Stimulated activated naive B cell treated with anti-CD40 and anti-IgM and Interleukin-4, amounts not matched to agents 10 μg/mL and 1 μg/mL and 100 μg/mL, for 72 hours (primary cell): ENCODE measurements around the gene DPP9.
A peak's percentile ranks its signal among the peaks of the same experiment; 100 is the strongest.
"Not testable (repeated sequence)": the region's sequence is repeated elsewhere in the genome, so short reads cannot be mapped to it uniquely, and the experiment has no call there.

Experiments
- ATAC-seq, 2 donors: fragments of 150-1000 bp; cut with Tn5 transposase; replicated peaks; 2 replicates each; pipeline ENCODE4 v1.10.0; 2021; ENCODE audit warnings: moderate library complexity in 1 of 2
- DNase-seq: peaks from one replicate; pipeline ENCODE4 v3.0.0; 2021
- H3K27ac Mint-ChIP-seq: one replicate; pipeline ENCODE4 v1.8.0; 2022; ENCODE audit warnings: mild to moderate bottlenecking, mixed read lengths
- H3K27me3 Mint-ChIP-seq, 2 donors: one replicate each; pipeline ENCODE4 v1.8.0; 2022; ENCODE audit warnings: mixed read lengths in 2 of 2
- H3K36me3 Mint-ChIP-seq, 2 donors: one replicate each; pipeline ENCODE4 v1.8.0; 2022; ENCODE audit warnings: mixed read lengths in 2 of 2, mild to moderate bottlenecking in 1 of 2
- H3K4me1 Mint-ChIP-seq, 2 donors: one replicate each; pipeline ENCODE4 v1.8.0; 2022; ENCODE audit warnings: mixed read lengths in 2 of 2, mild to moderate bottlenecking in 1 of 2
- H3K4me3 Mint-ChIP-seq, 2 donors: one replicate each; pipeline ENCODE4 v1.8.0; 2022; ENCODE audit warnings: mild to moderate bottlenecking in 2 of 2, mixed read lengths in 2 of 2, moderate library complexity in 1 of 2
- H3K9me3 Mint-ChIP-seq, 2 donors: one replicate each; pipeline ENCODE4 v1.8.0; 2022; ENCODE audit warnings: mixed read lengths in 2 of 2, mild to moderate bottlenecking in 1 of 2

The DPP9 gene

DNA sequence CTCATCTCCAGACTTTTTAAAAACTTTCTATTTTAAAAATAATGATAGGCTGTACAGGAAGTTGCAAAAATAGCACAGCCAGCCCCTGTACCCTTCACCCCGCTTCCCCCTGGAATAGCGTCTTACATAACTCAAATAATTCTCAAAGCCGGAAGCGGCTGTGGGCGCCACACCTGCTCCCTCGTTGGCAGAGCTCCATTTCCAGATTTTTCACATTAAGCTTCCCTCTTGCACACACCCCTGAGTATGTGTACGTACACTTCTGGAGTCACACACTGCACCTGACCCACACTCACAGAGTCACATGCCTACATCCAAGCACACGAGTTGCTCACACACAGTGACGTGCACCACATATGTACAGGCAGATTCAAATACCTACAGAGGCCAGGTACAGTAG is 24.9 kb upstream of the DPP9 start:
- peaks cover 32 to 37% of the 10 kb centered on the region in 2 donors for H3K27me3 Mint-ChIP-seq

DNA sequence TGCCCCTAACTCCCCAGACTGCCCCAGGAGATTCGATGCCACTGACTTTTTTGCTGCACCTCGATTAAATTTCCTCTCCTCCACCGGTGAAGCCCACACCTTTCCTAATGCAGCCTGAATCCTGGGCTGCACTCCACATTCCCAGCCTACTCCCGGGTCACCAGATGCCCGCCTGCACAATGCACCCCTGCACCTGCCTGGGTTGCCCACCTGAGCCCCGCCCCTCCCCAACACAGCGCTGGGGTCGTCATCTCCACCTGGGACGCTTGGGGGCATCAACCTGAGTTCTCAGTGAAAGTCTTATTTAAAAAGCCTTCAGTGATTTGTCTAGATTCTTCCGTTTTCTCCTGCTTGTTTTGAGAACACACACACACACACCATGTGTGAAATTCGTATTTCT is 24.5 kb upstream of the DPP9 start:
- Mint-ChIP-seq H3K4me3 (no peak overlapping the region), H3K4me1 (no peaks in the 10 kb centered on the region), H3K27ac (no peak overlapping the region), H3K27me3 (peaks cover 34 to 41% of the 10 kb centered on the region in 2 donors), H3K9me3 (no peaks in the 10 kb centered on the region), H3K36me3 (no peaks in the 10 kb centered on the region)
- DNase-seq (no peak), ATAC-seq (no peak)

More for the DNA sequence above, 24.9 kb upstream of the DPP9 start:
- Mint-ChIP-seq H3K36me3 (no peaks in the 10 kb centered on the region), H3K9me3 (no peaks in the 10 kb centered on the region), H3K4me1 (no peaks in the 10 kb centered on the region), H3K27ac (no peak overlapping the region), H3K4me3 (no peak overlapping the region)
- no peak for DNase-seq
- no peak for ATAC-seq

DNA sequence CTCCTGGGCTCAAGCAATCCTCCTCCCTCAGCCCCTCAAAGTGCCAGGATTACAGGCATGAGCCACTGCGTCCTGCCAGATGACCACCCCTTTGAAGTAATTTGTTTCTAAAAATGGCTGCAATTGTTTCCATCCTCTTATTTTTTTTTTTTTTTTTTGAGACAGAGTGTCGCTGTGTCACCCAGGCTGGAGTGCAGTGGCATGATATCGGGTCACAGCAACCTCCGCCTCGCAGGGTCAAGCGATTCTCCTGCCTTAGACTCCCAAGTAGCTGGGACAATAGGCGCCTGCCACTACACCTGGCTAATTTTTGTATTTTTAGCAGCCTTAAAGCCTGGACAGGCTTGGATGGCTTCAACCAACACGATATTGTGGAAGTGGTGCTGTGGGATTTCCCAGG is 22.3 kb upstream of the DPP9 start:
- Mint-ChIP-seq H3K4me1 (no peaks in the 10 kb centered on the region), H3K4me3 (no peak overlapping the region), H3K9me3 (no peaks in the 10 kb centered on the region), H3K27ac (no peak overlapping the region), H3K27me3 (peaks cover 40 to 55% of the 10 kb centered on the region in 2 donors), H3K36me3 (no peaks in the 10 kb centered on the region)
- DNase-seq (no peak), ATAC-seq (no peak)

DNA sequence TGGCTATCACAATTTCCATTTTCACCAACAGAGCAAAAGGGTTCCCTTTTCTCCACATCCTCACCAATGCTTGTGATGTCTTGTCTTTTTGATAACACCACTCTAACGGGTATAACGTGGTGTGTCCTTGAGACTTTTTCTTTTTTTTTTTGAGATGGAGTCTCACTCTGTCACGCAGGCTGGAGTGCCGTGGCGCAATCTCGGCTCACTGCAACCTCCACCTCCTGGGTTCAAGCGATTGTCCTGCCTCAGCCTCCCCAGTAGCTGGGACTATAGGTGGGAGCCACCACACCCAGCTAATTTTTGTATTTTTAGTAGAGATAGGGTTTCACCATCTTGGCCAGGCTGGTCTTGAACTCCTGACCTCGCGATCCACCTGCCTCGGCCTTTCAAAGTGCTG is 21.5 kb upstream of the DPP9 start:
- Mint-ChIP-seq H3K27me3 (peaks cover 39 to 53% of the 10 kb centered on the region in 2 donors), H3K27ac (peak overlapping the region; percentile 32)
- not testable (repeated sequence) for H3K9me3 Mint-ChIP-seq, ATAC-seq, DNase-seq, H3K36me3 Mint-ChIP-seq, H3K4me1 Mint-ChIP-seq, H3K4me3 Mint-ChIP-seq

DNA sequence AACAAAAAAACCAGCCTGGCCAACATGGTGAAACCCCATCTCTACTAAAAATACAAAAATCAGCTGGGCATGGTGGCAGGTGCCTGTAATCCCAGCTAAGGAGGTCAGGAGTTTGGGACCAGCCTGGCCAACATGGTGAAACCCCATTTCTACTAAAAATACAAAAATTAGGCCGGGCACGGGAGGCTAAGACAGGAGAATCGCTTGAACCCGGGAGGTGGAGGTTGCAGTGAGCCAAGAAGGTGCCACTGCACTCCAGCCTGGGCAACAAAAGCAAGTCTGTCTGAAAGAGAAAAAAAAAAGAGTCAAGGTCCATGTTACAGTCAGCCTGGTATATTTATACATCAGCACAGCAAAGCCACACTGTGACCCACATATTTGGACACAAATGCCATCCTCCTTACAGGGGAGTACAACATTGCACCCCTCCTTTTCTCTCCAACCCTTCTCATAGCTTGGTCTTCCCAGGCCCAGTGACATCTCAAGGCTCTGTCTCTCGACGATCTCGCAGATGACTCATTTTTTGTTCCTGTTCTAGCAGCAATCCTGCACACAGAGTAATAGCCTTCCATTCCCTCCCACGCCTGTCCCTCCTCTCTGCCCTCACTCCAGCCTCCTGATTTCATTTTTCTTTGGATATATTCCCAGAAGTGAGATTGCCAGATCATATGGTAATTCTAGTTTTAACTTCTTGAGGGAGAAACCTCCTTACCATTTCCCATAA is 21.0 kb upstream of the DPP9 start:
- Mint-ChIP-seq H3K4me1 (no peaks in the 10 kb centered on the region), H3K27ac (peak overlapping the region; percentile 32), H3K27me3 (peaks cover 33 to 48% of the 10 kb centered on the region in 2 donors), H3K36me3 (no peaks in the 10 kb centered on the region), H3K9me3 (no peaks in the 10 kb centered on the region), H3K4me3 (no peak overlapping the region)
- DNase-seq (no peak), ATAC-seq (no peak)

DNA sequence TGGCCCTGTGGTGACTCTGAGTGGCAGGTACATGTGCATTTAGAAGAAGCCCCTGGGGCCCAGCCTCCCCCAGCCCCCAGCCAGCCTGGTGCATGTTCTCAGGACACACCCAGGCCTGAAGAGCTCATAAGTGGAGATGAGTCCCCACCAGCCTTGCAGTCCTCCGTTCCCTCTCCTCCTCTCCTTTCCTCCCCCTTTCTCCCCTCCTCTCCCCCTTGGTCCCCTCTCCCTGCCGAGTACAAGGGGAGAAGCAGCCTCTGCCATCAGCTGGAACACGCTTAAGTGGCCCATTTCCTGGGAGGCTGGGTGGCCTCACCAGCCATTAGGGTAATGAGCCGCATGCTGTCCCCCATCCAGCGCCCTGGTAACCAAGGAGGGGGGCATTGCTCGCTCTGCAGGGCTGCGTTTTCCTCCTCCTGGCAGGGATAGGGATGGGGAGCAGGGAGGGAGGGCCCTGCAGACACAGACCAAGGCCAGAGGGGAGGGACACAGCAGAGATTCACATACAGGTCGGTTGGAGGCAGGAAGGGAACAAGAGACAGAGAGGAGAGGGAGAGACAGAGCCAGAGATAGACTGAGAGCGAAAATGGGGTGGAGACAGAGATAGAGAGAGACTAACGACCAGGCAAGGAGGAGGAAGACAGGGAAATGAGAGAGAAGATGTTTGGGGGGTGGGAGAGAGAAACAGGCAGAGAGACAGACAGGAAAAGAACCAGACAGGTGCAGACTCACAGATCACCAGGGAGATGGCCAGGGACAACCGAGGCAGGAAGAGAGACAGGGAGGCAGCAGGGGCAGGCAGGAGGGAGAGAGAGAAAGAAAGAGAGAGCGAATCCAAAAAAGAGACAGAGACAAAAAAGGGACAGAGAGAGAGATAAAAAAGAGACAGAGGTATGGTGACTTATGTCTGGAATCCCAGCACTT is 19.3 kb upstream of the DPP9 start:
- no peak for ATAC-seq
- H3K36me3 Mint-ChIP-seq: no peaks in the 10 kb centered on the region

DNA sequence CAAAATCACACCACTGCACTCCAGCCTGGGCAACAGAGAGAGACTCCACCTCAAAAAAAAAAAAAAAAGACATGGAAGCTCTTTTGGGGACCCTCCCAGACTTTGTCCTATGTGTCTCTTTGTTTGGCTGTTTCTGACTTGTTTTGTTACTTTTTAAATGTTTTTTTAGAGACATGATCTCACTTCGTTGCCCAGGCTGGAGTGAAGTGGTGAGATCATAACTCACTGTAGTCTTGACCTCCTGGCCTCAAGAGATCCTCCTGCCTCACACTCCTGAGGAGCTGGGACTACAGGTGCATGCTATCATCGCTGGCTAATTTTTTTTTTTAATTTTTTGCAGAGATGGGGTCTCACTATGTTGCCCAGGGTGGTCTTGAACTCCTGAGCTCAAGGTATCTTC is 16.4 kb upstream of the DPP9 start:
- Mint-ChIP-seq H3K4me1 (no peaks in the 10 kb centered on the region), H3K36me3 (no peaks in the 10 kb centered on the region), H3K27ac (no peak overlapping the region), H3K9me3 (no peaks in the 10 kb centered on the region), H3K27me3 (peaks cover 23 to 40% of the 10 kb centered on the region in 2 donors), H3K4me3 (no peak overlapping the region)
- ATAC-seq (no peak), DNase-seq (no peak)

More for the DNA sequence above, 19.3 kb upstream of the DPP9 start:
- no peaks in the 10 kb centered on the region for H3K9me3 Mint-ChIP-seq
- H3K4me1 Mint-ChIP-seq: no peaks in the 10 kb centered on the region
- H3K27me3 Mint-ChIP-seq: peaks cover 27 to 47% of the 10 kb centered on the region in 2 donors
- DNase-seq: no peak
- H3K4me3 Mint-ChIP-seq: no peak overlapping the region
- no peak overlapping the region for H3K27ac Mint-ChIP-seq

DNA sequence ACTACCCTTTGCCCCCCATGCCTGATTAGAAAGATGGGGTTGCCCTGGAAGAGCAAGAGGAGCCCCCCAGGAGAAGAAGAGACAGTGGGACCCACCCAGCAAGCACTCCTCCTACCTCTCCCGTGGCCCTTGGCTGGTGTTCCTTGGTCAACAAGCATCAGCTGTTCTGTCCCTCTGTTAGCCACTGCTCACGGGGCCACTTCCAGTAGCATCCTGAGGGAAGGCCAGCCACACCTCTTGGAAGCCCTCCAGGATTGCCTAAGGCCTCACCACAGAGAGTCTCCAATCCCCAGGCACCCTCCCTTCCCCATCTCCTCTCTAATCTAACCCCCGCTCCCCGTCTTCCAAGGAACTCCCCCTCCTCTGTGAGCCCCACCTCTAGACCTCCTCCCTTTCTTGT is 15.1 kb upstream of the DPP9 start:
- peaks cover 23 to 49% of the 10 kb centered on the region in 2 donors for H3K27me3 Mint-ChIP-seq
- H3K27ac Mint-ChIP-seq: peak overlapping the region; percentile 26
- H3K4me3 Mint-ChIP-seq: no peak overlapping the region
- H3K4me1 Mint-ChIP-seq: no peaks in the 10 kb centered on the region
- no peak for DNase-seq
- H3K36me3 Mint-ChIP-seq: no peaks in the 10 kb centered on the region
- no peaks in the 10 kb centered on the region for H3K9me3 Mint-ChIP-seq
- no peak for ATAC-seq

DNA sequence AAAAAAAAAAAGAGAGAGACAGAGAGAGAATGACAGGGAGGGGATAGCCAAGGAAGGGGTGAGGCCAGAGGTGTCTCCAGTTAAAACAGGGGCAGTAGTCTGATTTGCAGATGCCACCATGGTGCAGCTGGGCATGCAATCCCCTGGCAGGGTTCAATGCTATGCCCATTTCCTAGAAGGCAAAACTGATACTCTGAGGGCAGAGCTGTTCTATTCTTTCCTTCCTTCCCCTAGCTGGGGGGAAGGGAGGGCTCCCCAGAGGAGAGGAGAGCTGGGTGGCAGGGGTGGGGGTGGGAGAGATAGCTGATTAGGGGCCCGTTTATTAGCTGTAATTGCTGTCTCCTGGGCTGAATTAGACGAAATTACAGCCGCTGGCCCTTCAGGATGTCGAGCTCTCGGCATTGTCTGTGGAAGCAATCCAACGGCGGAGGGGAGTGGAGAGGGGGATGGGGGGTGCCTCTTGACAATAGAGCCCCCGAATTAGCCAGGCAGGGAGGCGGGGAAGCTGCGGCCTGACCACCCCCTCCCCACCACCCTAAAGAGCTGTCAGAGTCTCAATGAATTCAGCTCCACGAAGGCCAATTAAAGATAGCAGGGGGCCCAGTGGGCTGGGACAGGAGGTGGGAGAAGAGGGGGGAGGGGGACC is 14.4 kb upstream of the DPP9 start:
- H3K36me3 Mint-ChIP-seq: no peaks in the 10 kb centered on the region
- H3K27ac Mint-ChIP-seq: no peak overlapping the region
- no peak for ATAC-seq
- peaks cover 20 to 48% of the 10 kb centered on the region in 2 donors for H3K27me3 Mint-ChIP-seq
- H3K9me3 Mint-ChIP-seq: no peaks in the 10 kb centered on the region
- no peaks in the 10 kb centered on the region for H3K4me1 Mint-ChIP-seq
- H3K4me3 Mint-ChIP-seq: no peak overlapping the region
- no peak for DNase-seq

DNA sequence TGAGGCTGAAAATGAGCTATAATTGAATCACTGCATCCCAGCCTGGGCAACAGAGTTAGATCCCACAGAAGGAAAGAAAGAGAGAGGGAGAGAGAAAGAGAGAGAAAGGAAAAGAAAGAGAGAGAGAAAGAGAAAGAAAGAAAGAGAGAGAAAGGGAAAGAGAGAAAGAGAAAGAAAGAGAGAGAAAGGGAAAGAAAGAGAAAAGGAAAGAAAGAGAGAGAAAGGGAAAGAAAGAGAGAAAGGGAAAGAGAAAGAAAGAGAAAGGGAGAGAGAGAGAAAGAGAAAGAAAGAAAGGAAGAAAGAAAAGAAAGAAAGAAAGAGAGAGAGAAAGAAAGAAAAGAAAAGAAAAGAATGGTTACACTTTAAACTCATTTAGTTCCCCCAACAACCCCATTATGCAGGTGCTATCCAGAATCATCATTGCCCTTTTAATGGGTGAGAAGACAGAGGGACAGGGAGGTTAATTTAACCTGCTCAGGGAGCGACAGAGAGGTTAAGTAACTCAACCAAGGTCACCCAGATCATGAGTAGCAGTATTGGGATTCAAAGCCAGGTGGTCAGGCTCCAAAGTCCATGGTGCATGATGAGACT is 10.2 kb upstream of the DPP9 start:
- Mint-ChIP-seq H3K4me1 (peaks cover 5 to 14% of the 10 kb centered on the region in 2 donors), H3K27ac (no peak overlapping the region), H3K9me3 (peaks cover 0 to 2% of the 10 kb centered on the region in 2 donors), H3K4me3 (no peak overlapping the region), H3K27me3 (peaks cover 10 to 28% of the 10 kb centered on the region in 2 donors), H3K36me3 (no peaks in the 10 kb centered on the region)
- no peak for DNase-seq
- ATAC-seq: no peak

DNA sequence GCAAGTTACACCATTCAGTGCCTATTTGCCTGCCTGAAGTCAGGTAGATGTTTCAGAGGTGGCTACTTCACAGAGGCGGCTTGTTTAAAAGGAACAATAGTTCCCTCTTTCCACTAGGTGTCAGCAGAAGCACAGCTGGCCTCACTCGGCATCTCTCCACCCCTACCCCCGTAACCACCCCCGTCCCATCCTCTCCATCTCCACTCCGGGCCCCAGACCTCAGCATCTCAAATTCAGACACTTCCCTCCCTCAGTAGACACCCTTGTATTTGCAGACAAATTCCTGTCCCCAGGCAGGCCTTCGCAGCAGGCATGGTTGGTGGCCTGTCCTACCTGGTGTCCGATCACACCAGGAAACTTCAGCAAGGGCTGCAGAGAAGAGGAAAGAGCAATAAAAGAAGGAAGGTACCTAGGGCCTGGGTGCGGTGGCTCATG is 9.1 kb upstream of the DPP9 start:
- Mint-ChIP-seq H3K36me3 (no peaks in the 10 kb centered on the region), H3K4me1 (peaks cover 5 to 14% of the 10 kb centered on the region in 2 donors), H3K9me3 (peaks cover 0 to 2% of the 10 kb centered on the region in 2 donors), H3K27me3 (peaks cover 4 to 17% of the 10 kb centered on the region in 2 donors), H3K4me3 (peak overlapping the region; percentile 66 to 74), H3K27ac (peak overlapping the region; percentile 57)
- no peak for DNase-seq
- ATAC-seq: peak; percentile 97

DNA sequence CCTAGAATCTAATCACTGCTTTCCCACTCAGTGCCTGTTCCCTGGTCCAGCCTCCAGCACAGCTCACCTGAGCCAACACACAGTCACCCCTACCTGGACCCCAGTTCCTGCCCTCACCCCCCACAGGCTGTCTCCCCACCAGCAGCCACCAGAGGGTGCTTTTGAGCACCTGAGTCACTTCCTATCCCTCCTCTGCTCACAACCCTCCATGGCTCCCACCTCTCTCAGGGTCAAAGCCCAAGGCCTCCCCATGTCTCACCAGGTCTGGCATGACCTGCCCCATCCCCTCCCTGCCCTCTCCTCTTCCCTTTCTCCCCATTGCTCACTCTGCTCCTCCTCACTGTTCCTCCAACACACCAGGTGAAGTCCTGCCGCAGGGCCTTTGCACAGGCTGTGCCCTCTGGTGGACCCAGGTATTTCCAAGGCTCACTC is 7.1 kb upstream of the DPP9 start:
- no peak overlapping the region for H3K4me3 Mint-ChIP-seq
- DNase-seq (peak; percentile 32), ATAC-seq (peak; percentile 53 to 62)
- peaks cover 5 to 14% of the 10 kb centered on the region in 2 donors for H3K4me1 Mint-ChIP-seq
- peaks cover 0 to 2% of the 10 kb centered on the region in 2 donors for H3K9me3 Mint-ChIP-seq
- H3K27ac Mint-ChIP-seq: no peak overlapping the region
- no peaks in the 10 kb centered on the region for H3K36me3 Mint-ChIP-seq
- H3K27me3 Mint-ChIP-seq: peaks cover 0 to 13% of the 10 kb centered on the region in 2 donors

DNA sequence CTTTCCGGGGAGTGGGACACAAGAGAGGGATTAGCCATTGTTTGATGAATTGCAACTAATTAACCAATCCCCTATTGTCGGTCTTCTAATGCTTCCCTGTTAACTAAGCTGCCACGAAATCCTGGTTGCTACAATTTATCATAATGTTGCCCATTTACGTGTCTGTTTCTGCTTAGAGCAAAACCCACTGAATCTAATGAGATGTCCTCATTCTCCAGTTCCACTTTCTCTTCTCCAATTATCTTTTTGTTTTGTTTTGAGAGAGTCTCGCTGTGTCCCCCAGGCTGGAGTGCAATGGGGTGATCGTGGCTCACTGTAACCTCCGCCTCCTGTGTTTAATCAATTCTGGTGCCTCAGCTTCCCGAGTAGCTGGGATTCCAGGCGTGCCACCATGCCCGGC is 5.2 kb upstream of the DPP9 start:
- H3K27ac Mint-ChIP-seq: no peak overlapping the region
- H3K36me3 Mint-ChIP-seq: peaks cover 6 to 10% of the 10 kb centered on the region in 2 donors
- peaks cover 16 to 33% of the 10 kb centered on the region in 2 donors for H3K4me1 Mint-ChIP-seq
- H3K9me3 Mint-ChIP-seq: peaks cover 0 to 3% of the 10 kb centered on the region in 2 donors
- DNase-seq (no peak), ATAC-seq (no peak)
- peaks cover 10 to 11% of the 10 kb centered on the region in 2 donors for H3K27me3 Mint-ChIP-seq
- no peak overlapping the region for H3K4me3 Mint-ChIP-seq
